ENCODE results near the gene STK32C.
"Not testable (repeated sequence)": the region's sequence is repeated elsewhere in the genome, so short reads cannot be mapped to it uniquely, and the experiment has no call there.

Gene STK32C

GRCh38 chr10:132354356-132355094 lies 46.8 kb upstream of the STK32C start:
- Histone ChIP-seq H3K4me3 (ENCODE audit: low read depth, low read length) (no peak overlapping the region), H3K9ac (ENCODE audit: low read length) (no peak overlapping the region), H3K4me2 (ENCODE audit: low read length) (no peak overlapping the region), H3K79me1 (ENCODE audit: low read length) (no peaks in the 10 kb centered on the region), H2BK12ac (ENCODE audit: low read length) (no peak overlapping the region), H4K91ac (ENCODE audit: low read depth, low read length) (no peak overlapping the region), H3K27ac (ENCODE audit: low read depth, low read length) (no peak overlapping the region), H3K36me3 (ENCODE audit: control insufficient read depth in 1 of 2, insufficient read depth in 2 of 2, low read length in 2 of 2) (no peaks in the 10 kb centered on the region), H3K14ac (ENCODE audit: low read length) (no peak overlapping the region), H3K4ac (ENCODE audit: low read depth, low read length) (no peak overlapping the region), H2BK120ac (ENCODE audit: insufficient read depth, low read length, poor library complexity) (no peak overlapping the region), H4K8ac (ENCODE audit: low read depth, low read length) (no peak overlapping the region), H2AFZ (ENCODE audit: insufficient read depth, low read length, poor library complexity) (no peak overlapping the region), H3K23ac (ENCODE audit: low read length) (no peak overlapping the region), H2AK5ac (ENCODE audit: low read length) (no peak overlapping the region), H3K27me3 (ENCODE audit: insufficient read depth, low read length) (no peaks in the 10 kb centered on the region), H3K4me1 (ENCODE audit: control insufficient read depth in 1 of 2, insufficient read depth in 2 of 2, low read length in 2 of 2) (no peaks in the 10 kb centered on the region), H3K9me3 (ENCODE audit: insufficient read depth, low read depth, low read length) (no peaks in the 10 kb centered on the region), H3K18ac (ENCODE audit: low read length) (no peak overlapping the region), H2BK5ac (ENCODE audit: low read depth, low read length, poor library complexity) (no peak overlapping the region), H4K12ac (ENCODE audit: low read depth, low read length) (no peak overlapping the region), H3K79me2 (ENCODE audit: control insufficient read depth, insufficient read depth, low read length, poor library complexity) (no peaks in the 10 kb centered on the region)
- DNase-seq: no peak
- WGBS (ENCODE audit: extremely low coverage, insufficient coverage, insufficient read length): no CpG with 5 or more reads among the region's 32 CpGs

- no peak overlapping the region for H3K18ac ChIP-seq (ENCODE audit: low read length)
- H3K23ac ChIP-seq (ENCODE audit: low read length): no peak overlapping the region
- H3K4me2 ChIP-seq (ENCODE audit: low read length): no peak overlapping the region
- no peaks in the 10 kb centered on the region for H3K4me1 ChIP-seq (ENCODE audit: control insufficient read depth in 1 of 2, insufficient read depth in 2 of 2, low read length in 2 of 2)
- no peaks in the 10 kb centered on the region for H3K27me3 ChIP-seq (ENCODE audit: insufficient read depth, low read length)
- H3K4ac ChIP-seq (ENCODE audit: low read depth, low read length): no peak overlapping the region
- no peaks in the 10 kb centered on the region for H3K36me3 ChIP-seq (ENCODE audit: control insufficient read depth in 1 of 2, insufficient read depth in 2 of 2, low read length in 2 of 2)
- no peak overlapping the region for H3K4me3 ChIP-seq (ENCODE audit: low read depth, low read length)
- H2BK120ac ChIP-seq (ENCODE audit: insufficient read depth, low read length, poor library complexity): no peak overlapping the region
- WGBS (ENCODE audit: extremely low coverage, insufficient coverage, insufficient read length): no CpG with 5 or more reads among the region's 20 CpGs
- no peak overlapping the region for H2AFZ ChIP-seq (ENCODE audit: insufficient read depth, low read length, poor library complexity)
- no peak overlapping the region for H2BK5ac ChIP-seq (ENCODE audit: low read depth, low read length, poor library complexity)
- H3K14ac ChIP-seq (ENCODE audit: low read length): no peak overlapping the region
- no peak overlapping the region for H4K8ac ChIP-seq (ENCODE audit: low read depth, low read length)
- H3K79me1 ChIP-seq (ENCODE audit: low read length): no peaks in the 10 kb centered on the region
- no peak overlapping the region for H2BK12ac ChIP-seq (ENCODE audit: low read length)
- no peak for DNase-seq
- no peak overlapping the region for H2AK5ac ChIP-seq (ENCODE audit: low read length)
- H3K9ac ChIP-seq (ENCODE audit: low read length): no peak overlapping the region
- H3K9me3 ChIP-seq (ENCODE audit: insufficient read depth, low read depth, low read length): no peaks in the 10 kb centered on the region
- H3K27ac ChIP-seq (ENCODE audit: low read depth, low read length): no peak overlapping the region
- H4K91ac ChIP-seq (ENCODE audit: low read depth, low read length): no peak overlapping the region
- no peak overlapping the region for H4K12ac ChIP-seq (ENCODE audit: low read depth, low read length)
- no peaks in the 10 kb centered on the region for H3K79me2 ChIP-seq (ENCODE audit: control insufficient read depth, insufficient read depth, low read length, poor library complexity)
Measured at GRCh38 chr10:132353456-132354355, 46.0 kb upstream of the STK32C start.

- H3K4ac ChIP-seq (ENCODE audit: low read depth, low read length); H4K91ac ChIP-seq (ENCODE audit: low read depth, low read length); H3K18ac ChIP-seq (ENCODE audit: low read length); H4K12ac ChIP-seq (ENCODE audit: low read depth, low read length); H3K79me2 ChIP-seq (ENCODE audit: control insufficient read depth, insufficient read depth, low read length, poor library complexity); H3K14ac ChIP-seq (ENCODE audit: low read length); H3K9ac ChIP-seq (ENCODE audit: low read length); H3K4me1 ChIP-seq (ENCODE audit: control insufficient read depth in 1 of 2, insufficient read depth in 2 of 2, low read length in 2 of 2); H2BK120ac ChIP-seq (ENCODE audit: insufficient read depth, low read length, poor library complexity); H2BK5ac ChIP-seq (ENCODE audit: low read depth, low read length, poor library complexity); H3K79me1 ChIP-seq (ENCODE audit: low read length); H3K36me3 ChIP-seq (ENCODE audit: control insufficient read depth in 1 of 2, insufficient read depth in 2 of 2, low read length in 2 of 2); H2AFZ ChIP-seq (ENCODE audit: insufficient read depth, low read length, poor library complexity); H2BK12ac ChIP-seq (ENCODE audit: low read length); H4K8ac ChIP-seq (ENCODE audit: low read depth, low read length); H3K9me3 ChIP-seq (ENCODE audit: insufficient read depth, low read depth, low read length); H2AK5ac ChIP-seq (ENCODE audit: low read length); H3K27me3 ChIP-seq (ENCODE audit: insufficient read depth, low read length); H3K4me3 ChIP-seq (ENCODE audit: low read depth, low read length); H3K23ac ChIP-seq (ENCODE audit: low read length); H3K27ac ChIP-seq (ENCODE audit: low read depth, low read length); H3K4me2 ChIP-seq (ENCODE audit: low read length): not testable (repeated sequence)
- no CpG with 5 or more reads among the region's 44 CpGs for WGBS (ENCODE audit: extremely low coverage, insufficient coverage, insufficient read length)
- peak; percentile 52 to 74 for DNase-seq
Measured at GRCh38 chr10:132352462-132353308, 44.9 kb upstream of the STK32C start.

GRCh38 chr10:132351611-132352010 lies 43.9 kb upstream of the STK32C start:
- no peak overlapping the region for H3K23ac ChIP-seq (ENCODE audit: low read length)
- no CpG with 5 or more reads among the region's 25 CpGs for WGBS (ENCODE audit: extremely low coverage, insufficient coverage, insufficient read length)
- no peaks in the 10 kb centered on the region for H3K4me1 ChIP-seq (ENCODE audit: control insufficient read depth in 1 of 2, insufficient read depth in 2 of 2, low read length in 2 of 2)
- H4K12ac ChIP-seq (ENCODE audit: low read depth, low read length): no peak overlapping the region
- no peak overlapping the region for H2AK5ac ChIP-seq (ENCODE audit: low read length)
- no peak overlapping the region for H3K9ac ChIP-seq (ENCODE audit: low read length)
- no peaks in the 10 kb centered on the region for H3K27me3 ChIP-seq (ENCODE audit: insufficient read depth, low read length)
- no peak overlapping the region for H2BK120ac ChIP-seq (ENCODE audit: insufficient read depth, low read length, poor library complexity)
- H2AFZ ChIP-seq (ENCODE audit: insufficient read depth, low read length, poor library complexity): no peak overlapping the region
- H3K18ac ChIP-seq (ENCODE audit: low read length): no peak overlapping the region
- no peak overlapping the region for H3K4ac ChIP-seq (ENCODE audit: low read depth, low read length)
- no peak overlapping the region for H2BK5ac ChIP-seq (ENCODE audit: low read depth, low read length, poor library complexity)
- no peak overlapping the region for H3K27ac ChIP-seq (ENCODE audit: low read depth, low read length)
- no peak overlapping the region for H4K91ac ChIP-seq (ENCODE audit: low read depth, low read length)
- H3K79me1 ChIP-seq (ENCODE audit: low read length): no peaks in the 10 kb centered on the region
- no peak overlapping the region for H3K14ac ChIP-seq (ENCODE audit: low read length)
- DNase-seq: no peak
- no peak overlapping the region for H3K4me3 ChIP-seq (ENCODE audit: low read depth, low read length)
- no peak overlapping the region for H3K4me2 ChIP-seq (ENCODE audit: low read length)
- no peak overlapping the region for H2BK12ac ChIP-seq (ENCODE audit: low read length)
- no peaks in the 10 kb centered on the region for H3K79me2 ChIP-seq (ENCODE audit: control insufficient read depth, insufficient read depth, low read length, poor library complexity)
- H3K36me3 ChIP-seq (ENCODE audit: control insufficient read depth in 1 of 2, insufficient read depth in 2 of 2, low read length in 2 of 2): no peaks in the 10 kb centered on the region
- no peaks in the 10 kb centered on the region for H3K9me3 ChIP-seq (ENCODE audit: insufficient read depth, low read depth, low read length)
- H4K8ac ChIP-seq (ENCODE audit: low read depth, low read length): no peak overlapping the region

Measured in trophoblast cell (in vitro differentiated cells and primary cell).